ENCODE data around the gene UMPS. TPM values are rescaled to one million over a fixed set of nuclear protein-coding genes. Genes with fewer than 3 reads are reported as not detected.
A peak's percentile ranks its signal among the peaks of the same experiment; 100 is the strongest.

Gene UMPS
- total and polyA plus RNA-seq, 9 of the 15 experiments (the other 6 are each of a cell fraction or from before 2014, with no cell fraction given), result 28.9 to 91.0 (median 45.9) TPM

DNA sequence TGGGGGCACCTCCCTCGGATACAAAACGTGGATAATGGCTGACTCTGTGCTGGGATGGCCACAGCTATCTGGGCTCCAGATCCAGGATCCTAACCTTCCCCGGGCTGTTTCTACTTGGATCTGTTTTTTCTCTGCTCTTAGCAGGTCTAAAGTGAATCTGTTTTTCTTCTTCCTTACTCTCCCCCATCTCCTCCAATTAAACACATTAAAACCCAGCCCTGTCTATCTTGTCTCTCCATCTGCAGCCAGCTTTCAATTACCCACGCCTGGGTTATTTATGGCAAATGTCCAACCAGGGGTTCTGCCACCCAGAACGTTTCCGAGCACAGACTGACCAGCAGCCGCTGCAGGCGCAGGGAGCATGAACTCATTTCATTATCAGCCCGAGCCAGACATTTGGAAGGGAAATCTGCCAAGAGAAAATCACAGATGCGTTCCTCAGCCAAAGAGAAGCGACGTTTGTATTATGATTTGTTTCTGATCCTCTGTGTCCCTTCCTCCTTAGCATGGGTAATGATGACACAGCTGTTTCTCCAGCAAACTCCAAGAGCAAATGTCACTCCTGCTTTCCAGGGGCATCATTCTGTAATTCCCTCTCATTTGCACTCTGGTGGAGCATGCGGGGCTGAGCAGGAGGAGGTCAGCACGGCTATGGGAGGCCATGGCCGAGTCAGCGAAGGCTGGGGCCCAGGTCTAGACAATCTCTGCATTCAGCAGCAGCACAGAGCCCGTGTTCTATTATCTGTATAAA, 42.0 kb downstream of the UMPS start (continued):
- TF ChIP-seq RBM17 (IDR thresholded peaks at IDR 0.05; ENCODE audit: borderline replicate concordance, low read depth, low read length), result no peak
- TF ChIP-seq SAFB2 (IDR thresholded peaks at IDR 0.05; ENCODE audit: borderline replicate concordance, low read depth, low read length, severe bottlenecking), result no peak
- TF ChIP-seq, protein P1, sequence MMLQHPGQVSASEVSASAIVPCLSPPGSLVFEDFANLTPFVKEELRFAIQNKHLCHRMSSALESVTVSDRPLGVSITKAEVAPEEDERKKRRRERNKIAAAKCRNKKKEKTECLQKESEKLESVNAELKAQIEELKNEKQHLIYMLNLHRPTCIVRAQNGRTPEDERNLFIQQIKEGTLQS (IDR thresholded peaks at IDR 0.05), result peak; percentile 73
- TF ChIP-seq, protein P1 (CRISPR knock-in tag; conservative IDR thresholded peaks at IDR 0.05), result no peak
- TF ChIP-seq POLR2AphosphoS5 (IDR thresholded peaks at IDR 0.05; ENCODE audit: control insufficient read depth, insufficient read depth, low read depth, low read length), result peak; percentile 82
- peak; percentile 93 for TF ChIP-seq MAFK (IDR thresholded peaks at IDR 0.05; ENCODE audit: low read length)
- TF ChIP-seq, protein P2, sequence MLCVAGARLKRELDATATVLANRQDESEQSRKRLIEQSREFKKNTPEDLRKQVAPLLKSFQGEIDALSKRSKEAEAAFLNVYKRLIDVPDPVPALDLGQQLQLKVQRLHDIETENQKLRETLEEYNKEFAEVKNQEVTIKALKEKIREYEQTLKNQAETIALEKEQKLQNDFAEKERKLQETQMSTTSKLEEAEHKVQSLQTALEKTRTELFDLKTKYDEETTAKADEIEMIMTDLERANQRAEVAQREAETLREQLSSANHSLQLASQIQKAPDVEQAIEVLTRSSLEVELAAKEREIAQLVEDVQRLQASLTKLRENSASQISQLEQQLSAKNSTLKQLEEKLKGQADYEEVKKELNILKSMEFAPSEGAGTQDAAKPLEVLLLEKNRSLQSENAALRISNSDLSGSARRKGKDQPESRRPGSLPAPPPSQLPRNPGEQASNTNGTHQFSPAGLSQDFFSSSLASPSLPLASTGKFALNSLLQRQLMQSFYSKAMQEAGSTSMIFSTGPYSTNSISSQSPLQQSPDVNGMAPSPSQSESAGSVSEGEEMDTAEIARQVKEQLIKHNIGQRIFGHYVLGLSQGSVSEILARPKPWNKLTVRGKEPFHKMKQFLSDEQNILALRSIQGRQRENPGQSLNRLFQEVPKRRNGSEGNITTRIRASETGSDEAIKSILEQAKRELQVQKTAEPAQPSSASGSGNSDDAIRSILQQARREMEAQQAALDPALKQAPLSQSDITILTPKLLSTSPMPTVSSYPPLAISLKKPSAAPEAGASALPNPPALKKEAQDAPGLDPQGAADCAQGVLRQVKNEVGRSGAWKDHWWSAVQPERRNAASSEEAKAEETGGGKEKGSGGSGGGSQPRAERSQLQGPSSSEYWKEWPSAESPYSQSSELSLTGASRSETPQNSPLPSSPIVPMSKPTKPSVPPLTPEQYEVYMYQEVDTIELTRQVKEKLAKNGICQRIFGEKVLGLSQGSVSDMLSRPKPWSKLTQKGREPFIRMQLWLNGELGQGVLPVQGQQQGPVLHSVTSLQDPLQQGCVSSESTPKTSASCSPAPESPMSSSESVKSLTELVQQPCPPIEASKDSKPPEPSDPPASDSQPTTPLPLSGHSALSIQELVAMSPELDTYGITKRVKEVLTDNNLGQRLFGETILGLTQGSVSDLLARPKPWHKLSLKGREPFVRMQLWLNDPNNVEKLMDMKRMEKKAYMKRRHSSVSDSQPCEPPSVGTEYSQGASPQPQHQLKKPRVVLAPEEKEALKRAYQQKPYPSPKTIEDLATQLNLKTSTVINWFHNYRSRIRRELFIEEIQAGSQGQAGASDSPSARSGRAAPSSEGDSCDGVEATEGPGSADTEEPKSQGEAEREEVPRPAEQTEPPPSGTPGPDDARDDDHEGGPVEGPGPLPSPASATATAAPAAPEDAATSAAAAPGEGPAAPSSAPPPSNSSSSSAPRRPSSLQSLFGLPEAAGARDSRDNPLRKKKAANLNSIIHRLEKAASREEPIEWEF (CRISPR knock-in tag; IDR thresholded peaks at IDR 0.05), result no peak
- TF ChIP-seq CXXC5 (CRISPR knock-in tag; IDR thresholded peaks at IDR 0.05), result peak; percentile 93
- no peak for TF ChIP-seq SRSF7 (optimal IDR thresholded peaks at IDR 0.05; ENCODE audit: low read depth, low read length)
- 0 out of 2 replicates have a peak, but pooled peaks have one; percentile 27 for TF ChIP-seq TOE1 (IDR thresholded peaks at IDR 0.05; ENCODE audit: borderline replicate concordance)
- no peak for TF ChIP-seq TOE1 (CRISPR knock-in tag; IDR thresholded peaks at IDR 0.05; ENCODE audit: borderline replicate concordance, low read depth)
- TF ChIP-seq NFIX (CRISPR knock-in tag; IDR thresholded peaks at IDR 0.05; ENCODE audit: low read depth), result peak; percentile 35; the same call in 1 of the 2 replicates
- TF ChIP-seq SMARCA4 (IDR thresholded peaks at IDR 0.05), result peak; percentile 88
- no peak for TF ChIP-seq RUNX1 (IDR thresholded peaks at IDR 0.05; ENCODE audit: low read depth)
- 0 out of 2 replicates have a peak, but pooled peaks have one; percentile 17 for TF ChIP-seq HMG20A (CRISPR knock-in tag; conservative IDR thresholded peaks at IDR 0.05)
- peak; percentile 96 for TF ChIP-seq CBFA2T3 (IDR thresholded peaks at IDR 0.05)
- peak; percentile 81 for TF ChIP-seq BHLHE40 (IDR thresholded peaks at IDR 0.05; ENCODE audit: low read length)
- peak; percentile 73; the same call in 1 of the 2 replicates for TF ChIP-seq TARDBP (IDR thresholded peaks at IDR 0.05)
- no peak for TF ChIP-seq EP400 (IDR thresholded peaks at IDR 0.05)
- no peak for TF ChIP-seq NFATC3 (IDR thresholded peaks at IDR 0.05)
- no peak for TF ChIP-seq CBX1 (IDR thresholded peaks at IDR 0.05; ENCODE audit: low read depth)
- TF ChIP-seq XRCC5 (IDR thresholded peaks at IDR 0.05; ENCODE audit: low read depth, low read length), result no peak
- TF ChIP-seq CHD4 (IDR thresholded peaks at IDR 0.05; ENCODE audit: insufficient read depth, insufficient replicate concordance, low read depth, low read length, poor library complexity, severe bottlenecking), result no peak
